AG10803 (cell line): Measurements from ENCODE around the gene CELSR1.

Experiments used
- DNase-seq: peaks from one replicate; pipeline ENCODE4 v3.0.0; 2010; ENCODE audit warnings: low read depth
- H3K4me3 ChIP-seq: 2 replicates; pipeline ENCODE4 v1.5.1; 2011; ENCODE audit warnings: mild to moderate bottlenecking, low read length, control low read depth
- CTCF ChIP-seq: conservative IDR thresholded peaks from 2 replicates; pipeline ENCODE4 v1.5.1; 2011; ENCODE audit warnings: mild to moderate bottlenecking, low read length, control low read depth, inconsistent platforms

The CELSR1 gene

GRCh38 chr22:46537225-46537945 lies at the start of gene CELSR1:
Gene CELSR1 (minus strand): TSS chr22:46537620. CDS start chr22:46537170, 450 bp downstream.
- TF ChIP-seq CTCF, result no peak
- peak within 1 kb of the TSS; percentile 33 for H3K4me3 ChIP-seq
- no peak for DNase-seq

- no peak for TF ChIP-seq CTCF
- H3K4me3 ChIP-seq, result no peak overlapping the region
- no peak for DNase-seq
Measured at GRCh38 chr22:46587061-46587460, 49.6 kb upstream of the CELSR1 start.

GRCh38 chr22:46586531-46587011 lies 49.2 kb upstream of the CELSR1 start:
- no peak for DNase-seq
- no peak overlapping the region for H3K4me3 ChIP-seq

GRCh38 chr22:46586123-46586519 lies 48.7 kb upstream of the CELSR1 start:
- no peak overlapping the region for H3K4me3 ChIP-seq
- no peak for DNase-seq
- TF ChIP-seq CTCF, result no peak

More at GRCh38 chr22:46586531-46587011, 49.2 kb upstream of the CELSR1 start:
- no peak for TF ChIP-seq CTCF

GRCh38 chr22:46585340-46586122 lies 48.1 kb upstream of the CELSR1 start:
- no peak for TF ChIP-seq CTCF
- DNase-seq, result no peak

GRCh38 chr22:46584081-46584921 lies 46.9 kb upstream of the CELSR1 start:
- no peak overlapping the region for H3K4me3 ChIP-seq
- no peak for TF ChIP-seq CTCF
- peak; percentile 14 for DNase-seq

More at GRCh38 chr22:46585340-46586122, 48.1 kb upstream of the CELSR1 start:
- H3K4me3 ChIP-seq, result no peak overlapping the region
